ENCODE results near the gene TBRG4. TPM values are rescaled to one million over a fixed set of nuclear protein-coding genes. Genes with fewer than 3 reads are reported as not detected.

Gene TBRG4
- polyA plus RNA-seq, 3 donors, result 32.7 to 42.2 (median 38.4) TPM

- Mint-ChIP-seq H3K27ac (peak overlapping the region in 3 of 7 donors; percentile 64 to 66 (median 65)), H3K4me1 (peaks cover 13% of the 10 kb centered on the region), H3K27me3 (ENCODE audit: low read depth in 3 of 3) (no peaks in the 10 kb centered on the region), H3K9me3 (no peaks in the 10 kb centered on the region), H3K36me3 (peaks cover 47 to 78% of the 10 kb centered on the region in 2 donors), H3K4me3 (no peak overlapping the region)
- Histone ChIP-seq H3K36me3 (replicated peaks in 1 of 2; ENCODE audit: control insufficient read depth in 1 of 2, insufficient read depth in 2 of 2, low read length in 2 of 2) (peaks cover 55 to 74% of the 10 kb centered on the region in 2 donors), H3K9me3 (replicated peaks in 1 of 2; ENCODE audit: control insufficient read depth in 1 of 2, insufficient read depth in 1 of 2, low read length in 2 of 2) (no peaks in the 10 kb centered on the region), H2AFZ (ENCODE audit: insufficient read depth, low read depth, low read length, poor library complexity, severe bottlenecking) (no peak overlapping the region), H3K27me3 (ENCODE audit: control insufficient read depth in 2 of 2, insufficient read depth in 2 of 2, low read length in 2 of 2) (no peaks in the 10 kb centered on the region), H3K79me2 (ENCODE audit: insufficient read depth, low read length) (peaks cover 78% of the 10 kb centered on the region), H4K20me1 (ENCODE audit: insufficient read depth, low read length) (peaks cover 98% of the 10 kb centered on the region), H3K4me3 (replicated peaks in 1 of 3; ENCODE audit: low read depth in 2 of 3, low read length in 3 of 3) (no peak overlapping the region), H3K4me2 (replicated peaks; ENCODE audit: extremely low read depth, low read length, poor library complexity, severe bottlenecking) (no peak overlapping the region), H3K9ac (ENCODE audit: insufficient read depth, low read length, poor library complexity, severe bottlenecking) (no peak overlapping the region), H3K27ac (ENCODE audit: low read depth in 1 of 2, low read length in 2 of 2) (peak overlapping the region in 1 of 2 donors; percentile 20), H3K4me1 (ENCODE audit: control insufficient read depth in 1 of 2, insufficient read depth in 2 of 2, low read length in 2 of 2) (peaks cover 0 to 3% of the 10 kb centered on the region in 2 donors)
- TF ChIP-seq CTCF (IDR thresholded peaks at IDR 0.05), result no peak
- 100% methylated on average over 2 of the region's 3 CpGs for WGBS (ENCODE audit: insufficient coverage)
- DNase-seq, result no peak
- intact Hi-C loops (cut with micrococcal nuclease), result no loop called here
These were observed 59.5 kb downstream of the TBRG4 start for GRCh38 chr7:45052011-45052410.

DNA sequence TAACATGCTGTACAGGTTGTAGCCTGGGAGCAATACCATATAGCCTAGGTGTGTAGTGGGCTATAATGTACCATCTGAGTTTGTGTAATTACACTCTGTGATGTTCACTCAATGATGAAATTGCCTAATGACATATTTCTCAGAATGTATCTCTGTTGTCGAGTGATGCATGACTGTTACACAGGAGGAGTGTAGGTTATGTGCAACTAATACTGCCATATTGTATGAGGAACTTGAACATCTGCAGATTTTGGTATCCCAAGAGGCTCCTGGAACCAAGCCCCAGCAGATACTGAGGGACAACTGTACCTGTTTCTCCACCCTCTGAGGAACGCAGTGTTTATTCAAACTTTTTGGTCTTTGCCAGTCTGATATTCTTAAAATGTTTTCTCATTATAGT, 61.3 kb downstream of the TBRG4 start:
- Histone ChIP-seq H3K9ac (ENCODE audit: insufficient read depth, low read length, poor library complexity, severe bottlenecking) (no peak overlapping the region), H3K27me3 (ENCODE audit: control insufficient read depth in 2 of 2, insufficient read depth in 2 of 2, low read length in 2 of 2) (no peaks in the 10 kb centered on the region), H2AFZ (ENCODE audit: insufficient read depth, low read depth, low read length, poor library complexity, severe bottlenecking) (no peak overlapping the region), H3K36me3 (replicated peaks in 1 of 2; ENCODE audit: control insufficient read depth in 1 of 2, insufficient read depth in 2 of 2, low read length in 2 of 2) (peaks cover 65 to 88% of the 10 kb centered on the region in 2 donors), H3K4me2 (replicated peaks; ENCODE audit: extremely low read depth, low read length, poor library complexity, severe bottlenecking) (no peak overlapping the region), H4K20me1 (ENCODE audit: insufficient read depth, low read length) (peaks cover 98% of the 10 kb centered on the region), H3K4me3 (replicated peaks in 1 of 3; ENCODE audit: low read depth in 2 of 3, low read length in 3 of 3) (no peak overlapping the region), H3K9me3 (replicated peaks in 1 of 2; ENCODE audit: control insufficient read depth in 1 of 2, insufficient read depth in 1 of 2, low read length in 2 of 2) (no peaks in the 10 kb centered on the region), H3K4me1 (ENCODE audit: control insufficient read depth in 1 of 2, insufficient read depth in 2 of 2, low read length in 2 of 2) (peaks cover 0 to 3% of the 10 kb centered on the region in 2 donors), H3K27ac (ENCODE audit: low read depth in 1 of 2, low read length in 2 of 2) (peak overlapping the region in 1 of 2 donors; percentile 46), H3K79me2 (ENCODE audit: insufficient read depth, low read length) (peaks cover 65% of the 10 kb centered on the region)
- Mint-ChIP-seq H3K27ac (peak overlapping the region in 4 of 7 donors; percentile 3 to 55 (median 19)), H3K4me1 (peaks cover 8% of the 10 kb centered on the region), H3K9me3 (no peaks in the 10 kb centered on the region), H3K27me3 (ENCODE audit: low read depth in 3 of 3) (no peaks in the 10 kb centered on the region), H3K4me3 (no peak overlapping the region), H3K36me3 (peaks cover 58 to 86% of the 10 kb centered on the region in 2 donors)
- TF ChIP-seq CTCF (IDR thresholded peaks at IDR 0.05), result no peak
- intact Hi-C loops (cut with micrococcal nuclease), result no loop called here
- WGBS (ENCODE audit: insufficient coverage), result 50% methylated on average over 2 of the region's 2 CpGs
- no peak for DNase-seq

Small RNA genes lying within 50 kb of the gene (small RNA-seq; reads per million reads assigned to genes)
- gene SNORA5A (ENCODE audit: insufficient read length, low read depth), result 119 reads per million, percentile 96 among the genes with 10 or more reads in this experiment
- gene SNORA5B (ENCODE audit: insufficient read length, low read depth), result not detected
- gene SNORA5C (ENCODE audit: insufficient read length, low read depth), result 31.7 reads per million, percentile 91 among the genes with 10 or more reads in this experiment

Other genes with a start within 250 kb of the TBRG4 start
- gene PURB, start 226.2 kb downstream of the TBRG4 start, polyA plus RNA-seq, result 10 to 100 TPM in 1 of 3 donors, 1 to 10 TPM in 2; 3.0 to 13.0 (median 3.0) TPM
- gene MYO1G, start 132.7 kb downstream of the TBRG4 start, polyA plus RNA-seq, result 100 to 1,000 TPM; 119 to 314 (median 135) TPM
- 100 to 1,000 TPM in 1 of 3 donors, 10 to 100 TPM in 2; 38.5 to 102 (median 51.4) TPM for gene CCM2, start 111.5 kb downstream of the TBRG4 start, polyA plus RNA-seq
- gene NACAD, start 22.7 kb downstream of the TBRG4 start, polyA plus RNA-seq, result under 1 TPM in 1 of 3 donors, not detected in 2; 0.04 TPM
- not detected for gene RAMP3, start 46.1 kb upstream of the TBRG4 start, polyA plus RNA-seq